ENCODE data around the gene MAGEA3. TPM values are rescaled to one million over a fixed set of nuclear protein-coding genes. Genes with fewer than 3 reads are reported as not detected.
"Not testable (repeated sequence)": the region's sequence is repeated elsewhere in the genome, so short reads cannot be mapped to it uniquely, and the experiment has no call there.

The MAGEA3 gene
- total and polyA plus RNA-seq, 2 of the 8 experiments (the other 6 are each of a cell fraction or from before 2014, with no cell fraction given): 0.06 TPM; not detected in 1

- FAIRE-seq: not testable (repeated sequence)
Observed at GRCh38 chrX:152713195-152713594, 14.6 kb downstream of the MAGEA3 start.

More at GRCh38 chrX:152713195-152713594, 14.6 kb downstream of the MAGEA3 start:
- H3K56ac ChIP-seq (replicated peaks; ENCODE audit: insufficient read length, low read depth, low read length); H3K23me2 ChIP-seq (ENCODE audit: low read depth, low read length); H3K27me3 ChIP-seq (replicated peaks in 1 of 4; ENCODE audit: control insufficient read depth in 3 of 4, extremely low read depth in 1 of 4, insufficient read depth in 3 of 4, low read length in 3 of 4); H3K27ac ChIP-seq (ENCODE audit: low read depth, low read length); H2AFZ ChIP-seq (ENCODE audit: low read length); H3K9me3 ChIP-seq (ENCODE audit: insufficient read depth in 2 of 2, low read depth in 1 of 2, low read length in 1 of 2); H2BK20ac ChIP-seq (ENCODE audit: low read length); POLR2A ChIA-PET (ENCODE audit: partially characterized antibody); H2BK15ac ChIP-seq (ENCODE audit: low read length); H3K18ac ChIP-seq (ENCODE audit: extremely low read depth, low read length); H3K79me2 ChIP-seq (ENCODE audit: control insufficient read depth in 1 of 2, insufficient read depth in 2 of 2, low read length in 2 of 2); CTCF ChIA-PET (ENCODE audit: partially characterized antibody); H3K4me2 ChIP-seq (ENCODE audit: insufficient read depth in 1 of 2, low read depth in 2 of 2, low read length in 2 of 2); DNase-seq (ENCODE audit: low read depth in 1 of 2, low spot score in 2 of 2); H2BK5ac ChIP-seq (ENCODE audit: low read depth, low read length); H4K5ac ChIP-seq (ENCODE audit: insufficient read length, low read depth, low read length); H3K9ac ChIP-seq (replicated peaks in 1 of 4; ENCODE audit: extremely low read depth in 1 of 4, low read depth in 3 of 4, low read length in 3 of 4); H3K4ac ChIP-seq (replicated peaks; ENCODE audit: insufficient read length, low read depth, low read length); H3K36me3 ChIP-seq (ENCODE audit: control insufficient read depth in 2 of 4, insufficient read depth in 4 of 4, low read length in 3 of 4); H4K91ac ChIP-seq (replicated peaks; ENCODE audit: insufficient read length, low read length); H4K8ac ChIP-seq (ENCODE audit: extremely low read depth, insufficient read depth, low read length); H3K4me1 ChIP-seq (replicated peaks in 1 of 4; ENCODE audit: control insufficient read depth in 3 of 4, insufficient read depth in 4 of 4, low read length in 3 of 4); H3K23ac ChIP-seq (ENCODE audit: insufficient read length); H3K4me3 ChIP-seq (ENCODE audit: extremely low read depth in 1 of 4, insufficient read depth in 2 of 4, low read depth in 3 of 4, low read length in 4 of 4); H4K20me1 ChIP-seq (replicated peaks in 1 of 2; ENCODE audit: control insufficient read depth in 1 of 2, insufficient read depth in 2 of 2, low read length in 2 of 2); H2BK120ac ChIP-seq (replicated peaks; ENCODE audit: low read depth, low read length); H3K79me1 ChIP-seq (ENCODE audit: low read depth, low read length); H2BK12ac ChIP-seq (ENCODE audit: low read depth, low read length); H2AK5ac ChIP-seq (ENCODE audit: low read depth, low read length); H3K14ac ChIP-seq (ENCODE audit: insufficient read length): not testable (repeated sequence)
- no CpG with 5 or more reads among the region's 5 CpGs for WGBS, 2 experiments (ENCODE audit: extremely low coverage in 1 of 2, insufficient coverage in 1 of 2, insufficient read length in 1 of 2, insufficient replicate concordance in 2 of 2, low coverage in 1 of 2, low lambda C conversion rate in 2 of 2, missing lambda C conversion rate in 1 of 2)

Measured in H1 (cell line).